ENCODE data around the gene TRDN. TPM values are rescaled to one million over a fixed set of nuclear protein-coding genes. Genes with fewer than 3 reads are reported as not detected.

Gene TRDN
- total RNA-seq, 1 experiment from 2014 or later, result 39.8 TPM

- peaks cover 89% of the 10 kb centered on the region for H3K4me1 Mint-ChIP-seq
- H3K4me3 Mint-ChIP-seq, result peak overlapping the region; percentile 20
- ChIA-PET CTCF (interaction anchor here (2.5 kb wide), 1 partner anchor 152 kb away, joined by 12 read pairs; no protein-coding TSS in a partner anchor), POLR2A (no interaction called here)
- H3K27me3 Mint-ChIP-seq (ENCODE audit: low read depth), result no peaks in the 10 kb centered on the region
- peaks cover 6% of the 10 kb centered on the region; the same call in 1 of the 2 replicates for H3K9me3 Mint-ChIP-seq
- ATAC-seq (no peak), DNase-seq (ENCODE audit: low spot score) (no peak)
- H3K36me3 Mint-ChIP-seq, result peaks cover 17% of the 10 kb centered on the region
- peak overlapping the region; percentile 88 for H3K27ac Mint-ChIP-seq
- TF ChIP-seq ESRRA (CRISPR knock-in tag; IDR thresholded peaks at IDR 0.05; ENCODE audit: borderline replicate concordance), result no peak
- TF ChIP-seq, protein P1, sequence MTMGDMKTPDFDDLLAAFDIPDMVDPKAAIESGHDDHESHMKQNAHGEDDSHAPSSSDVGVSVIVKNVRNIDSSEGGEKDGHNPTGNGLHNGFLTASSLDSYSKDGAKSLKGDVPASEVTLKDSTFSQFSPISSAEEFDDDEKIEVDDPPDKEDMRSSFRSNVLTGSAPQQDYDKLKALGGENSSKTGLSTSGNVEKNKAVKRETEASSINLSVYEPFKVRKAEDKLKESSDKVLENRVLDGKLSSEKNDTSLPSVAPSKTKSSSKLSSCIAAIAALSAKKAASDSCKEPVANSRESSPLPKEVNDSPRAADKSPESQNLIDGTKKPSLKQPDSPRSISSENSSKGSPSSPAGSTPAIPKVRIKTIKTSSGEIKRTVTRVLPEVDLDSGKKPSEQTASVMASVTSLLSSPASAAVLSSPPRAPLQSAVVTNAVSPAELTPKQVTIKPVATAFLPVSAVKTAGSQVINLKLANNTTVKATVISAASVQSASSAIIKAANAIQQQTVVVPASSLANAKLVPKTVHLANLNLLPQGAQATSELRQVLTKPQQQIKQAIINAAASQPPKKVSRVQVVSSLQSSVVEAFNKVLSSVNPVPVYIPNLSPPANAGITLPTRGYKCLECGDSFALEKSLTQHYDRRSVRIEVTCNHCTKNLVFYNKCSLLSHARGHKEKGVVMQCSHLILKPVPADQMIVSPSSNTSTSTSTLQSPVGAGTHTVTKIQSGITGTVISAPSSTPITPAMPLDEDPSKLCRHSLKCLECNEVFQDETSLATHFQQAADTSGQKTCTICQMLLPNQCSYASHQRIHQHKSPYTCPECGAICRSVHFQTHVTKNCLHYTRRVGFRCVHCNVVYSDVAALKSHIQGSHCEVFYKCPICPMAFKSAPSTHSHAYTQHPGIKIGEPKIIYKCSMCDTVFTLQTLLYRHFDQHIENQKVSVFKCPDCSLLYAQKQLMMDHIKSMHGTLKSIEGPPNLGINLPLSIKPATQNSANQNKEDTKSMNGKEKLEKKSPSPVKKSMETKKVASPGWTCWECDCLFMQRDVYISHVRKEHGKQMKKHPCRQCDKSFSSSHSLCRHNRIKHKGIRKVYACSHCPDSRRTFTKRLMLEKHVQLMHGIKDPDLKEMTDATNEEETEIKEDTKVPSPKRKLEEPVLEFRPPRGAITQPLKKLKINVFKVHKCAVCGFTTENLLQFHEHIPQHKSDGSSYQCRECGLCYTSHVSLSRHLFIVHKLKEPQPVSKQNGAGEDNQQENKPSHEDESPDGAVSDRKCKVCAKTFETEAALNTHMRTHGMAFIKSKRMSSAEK (CRISPR knock-in tag; IDR thresholded peaks at IDR 0.05; ENCODE audit: borderline replicate concordance), result no peak
- no peak for TF ChIP-seq ZNF425 (CRISPR knock-in tag; conservative IDR thresholded peaks at IDR 0.05)
- TF ChIP-seq JUN (CRISPR knock-in tag; IDR thresholded peaks at IDR 0.05), result no peak
- TF ChIP-seq, protein P2, sequence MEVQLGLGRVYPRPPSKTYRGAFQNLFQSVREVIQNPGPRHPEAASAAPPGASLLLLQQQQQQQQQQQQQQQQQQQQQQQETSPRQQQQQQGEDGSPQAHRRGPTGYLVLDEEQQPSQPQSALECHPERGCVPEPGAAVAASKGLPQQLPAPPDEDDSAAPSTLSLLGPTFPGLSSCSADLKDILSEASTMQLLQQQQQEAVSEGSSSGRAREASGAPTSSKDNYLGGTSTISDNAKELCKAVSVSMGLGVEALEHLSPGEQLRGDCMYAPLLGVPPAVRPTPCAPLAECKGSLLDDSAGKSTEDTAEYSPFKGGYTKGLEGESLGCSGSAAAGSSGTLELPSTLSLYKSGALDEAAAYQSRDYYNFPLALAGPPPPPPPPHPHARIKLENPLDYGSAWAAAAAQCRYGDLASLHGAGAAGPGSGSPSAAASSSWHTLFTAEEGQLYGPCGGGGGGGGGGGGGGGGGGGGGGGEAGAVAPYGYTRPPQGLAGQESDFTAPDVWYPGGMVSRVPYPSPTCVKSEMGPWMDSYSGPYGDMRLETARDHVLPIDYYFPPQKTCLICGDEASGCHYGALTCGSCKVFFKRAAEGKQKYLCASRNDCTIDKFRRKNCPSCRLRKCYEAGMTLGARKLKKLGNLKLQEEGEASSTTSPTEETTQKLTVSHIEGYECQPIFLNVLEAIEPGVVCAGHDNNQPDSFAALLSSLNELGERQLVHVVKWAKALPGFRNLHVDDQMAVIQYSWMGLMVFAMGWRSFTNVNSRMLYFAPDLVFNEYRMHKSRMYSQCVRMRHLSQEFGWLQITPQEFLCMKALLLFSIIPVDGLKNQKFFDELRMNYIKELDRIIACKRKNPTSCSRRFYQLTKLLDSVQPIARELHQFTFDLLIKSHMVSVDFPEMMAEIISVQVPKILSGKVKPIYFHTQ (CRISPR knock-in tag; IDR thresholded peaks at IDR 0.05), result no peak
- no peak for TF ChIP-seq GABPB1 (CRISPR knock-in tag; IDR thresholded peaks at IDR 0.05)
- TF ChIP-seq, protein P3, sequence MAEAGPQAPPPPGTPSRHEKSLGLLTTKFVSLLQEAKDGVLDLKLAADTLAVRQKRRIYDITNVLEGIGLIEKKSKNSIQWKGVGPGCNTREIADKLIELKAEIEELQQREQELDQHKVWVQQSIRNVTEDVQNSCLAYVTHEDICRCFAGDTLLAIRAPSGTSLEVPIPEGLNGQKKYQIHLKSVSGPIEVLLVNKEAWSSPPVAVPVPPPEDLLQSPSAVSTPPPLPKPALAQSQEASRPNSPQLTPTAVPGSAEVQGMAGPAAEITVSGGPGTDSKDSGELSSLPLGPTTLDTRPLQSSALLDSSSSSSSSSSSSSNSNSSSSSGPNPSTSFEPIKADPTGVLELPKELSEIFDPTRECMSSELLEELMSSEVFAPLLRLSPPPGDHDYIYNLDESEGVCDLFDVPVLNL (CRISPR knock-in tag; IDR thresholded peaks at IDR 0.05; ENCODE audit: borderline replicate concordance, low read depth), result no peak
- no peak for TF ChIP-seq KAT7 (CRISPR knock-in tag; IDR thresholded peaks at IDR 0.05; ENCODE audit: borderline replicate concordance)
- TF ChIP-seq, protein P4, sequence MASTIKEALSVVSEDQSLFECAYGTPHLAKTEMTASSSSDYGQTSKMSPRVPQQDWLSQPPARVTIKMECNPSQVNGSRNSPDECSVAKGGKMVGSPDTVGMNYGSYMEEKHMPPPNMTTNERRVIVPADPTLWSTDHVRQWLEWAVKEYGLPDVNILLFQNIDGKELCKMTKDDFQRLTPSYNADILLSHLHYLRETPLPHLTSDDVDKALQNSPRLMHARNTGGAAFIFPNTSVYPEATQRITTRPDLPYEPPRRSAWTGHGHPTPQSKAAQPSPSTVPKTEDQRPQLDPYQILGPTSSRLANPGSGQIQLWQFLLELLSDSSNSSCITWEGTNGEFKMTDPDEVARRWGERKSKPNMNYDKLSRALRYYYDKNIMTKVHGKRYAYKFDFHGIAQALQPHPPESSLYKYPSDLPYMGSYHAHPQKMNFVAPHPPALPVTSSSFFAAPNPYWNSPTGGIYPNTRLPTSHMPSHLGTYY (CRISPR knock-in tag; IDR thresholded peaks at IDR 0.05), result no peak
- no peak for TF ChIP-seq IRF1 (CRISPR knock-in tag; IDR thresholded peaks at IDR 0.05)
- no peak for TF ChIP-seq ATF6 (CRISPR knock-in tag; IDR thresholded peaks at IDR 0.05)
- TF ChIP-seq TP53 (CRISPR knock-in tag; IDR thresholded peaks at IDR 0.05), result no peak
- TF ChIP-seq PRRX2 (CRISPR knock-in tag; IDR thresholded peaks at IDR 0.05), result no peak
- TF ChIP-seq ATF1 (CRISPR knock-in tag; IDR thresholded peaks at IDR 0.05), result no peak
- no peak for TF ChIP-seq NR1H2 (CRISPR knock-in tag; IDR thresholded peaks at IDR 0.05)
- TF ChIP-seq IRF2 (CRISPR knock-in tag; IDR thresholded peaks at IDR 0.05; ENCODE audit: borderline replicate concordance, low read depth), result no peak
- no peak for TF ChIP-seq FOXP1 (CRISPR knock-in tag; IDR thresholded peaks at IDR 0.05; ENCODE audit: borderline replicate concordance)
- no peak for TF ChIP-seq RORB (CRISPR knock-in tag; IDR thresholded peaks at IDR 0.05)
- TF ChIP-seq SMAD4 (CRISPR knock-in tag; IDR thresholded peaks at IDR 0.05), result no peak
- no peak for TF ChIP-seq OVOL2 (CRISPR knock-in tag; IDR thresholded peaks at IDR 0.05; ENCODE audit: borderline replicate concordance)
These were observed 74.1 kb downstream of the TRDN start for GRCh38 chr6:123562677-123563076.
